Measurements from ENCODE around the gene CCNF.
"Not testable (repeated sequence)": the region's sequence is repeated elsewhere in the genome, so short reads cannot be mapped to it uniquely, and the experiment has no call there.

CCNF gene

DNA sequence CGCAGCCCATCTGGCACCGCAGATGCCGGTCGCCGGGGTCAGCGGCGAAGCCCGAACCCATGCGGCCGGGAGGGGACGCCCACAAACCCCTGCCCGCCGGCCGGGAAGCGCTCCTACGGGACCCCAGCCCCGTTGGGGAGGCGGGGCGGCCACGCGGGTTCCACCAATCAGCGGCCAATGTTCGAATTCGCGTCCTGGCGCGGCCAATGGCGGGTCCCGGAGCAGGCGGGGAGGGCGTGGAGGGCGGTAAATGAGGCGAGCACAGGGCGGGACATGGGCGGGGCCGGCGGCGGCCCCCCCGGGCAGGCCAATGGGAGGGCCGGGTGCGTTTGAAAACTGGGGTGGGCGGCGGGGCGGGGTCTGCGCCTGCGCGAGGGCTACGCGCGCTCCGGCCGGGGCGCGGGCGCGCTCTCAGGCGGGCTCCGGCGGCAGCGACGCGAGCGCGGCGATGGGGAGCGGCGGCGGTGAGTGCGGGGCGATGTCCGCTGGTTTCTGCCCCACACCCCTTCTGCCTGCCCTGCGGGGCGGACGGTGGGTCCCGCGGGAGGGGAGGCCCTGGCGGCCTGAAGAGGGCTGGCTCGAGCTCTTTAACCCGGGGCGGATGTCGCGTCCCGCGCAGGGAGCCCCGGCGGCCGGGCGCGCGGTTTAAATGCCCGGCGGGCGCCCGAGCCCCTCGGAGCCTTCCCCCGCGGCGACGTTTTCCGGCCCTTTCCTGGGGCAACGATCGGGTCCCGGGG lies at the start of gene CCNF:
TSS of gene CCNF (plus strand) at position 414 of the 737 bp plus-strand sequence. CDS start at position 449, 35 bp downstream.
- DNase-seq (ENCODE audit: low spot score), result peak; percentile 98

GRCh38 chr16:2383501-2383900 lies 45.7 kb upstream of the CCNF start:
- DNase-seq (ENCODE audit: low spot score), result no peak

DNA sequence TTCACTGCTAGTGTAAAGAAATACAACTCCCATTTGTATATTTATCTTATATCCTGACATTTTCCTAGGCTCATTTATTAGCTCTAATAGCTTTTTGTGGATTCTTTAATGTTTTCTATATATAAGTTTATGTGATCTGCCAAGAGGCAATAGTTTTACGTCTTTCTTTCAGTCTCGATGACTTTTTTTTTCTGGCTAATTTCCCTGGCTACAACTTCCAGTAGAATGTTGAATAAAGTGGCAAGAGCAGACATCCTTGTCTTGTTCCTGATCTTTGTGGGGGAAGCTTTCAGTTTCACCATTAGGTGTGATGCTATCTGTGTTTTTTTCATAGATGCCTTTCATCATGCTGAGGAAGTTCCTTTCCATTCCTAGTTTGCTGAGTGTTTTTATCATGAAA lies 44.8 kb upstream of the CCNF start:
- DNase-seq (ENCODE audit: low spot score), result no peak

GRCh38 chr16:2385190-2385836 lies 43.9 kb upstream of the CCNF start:
- no peak for DNase-seq (ENCODE audit: low spot score)

DNA sequence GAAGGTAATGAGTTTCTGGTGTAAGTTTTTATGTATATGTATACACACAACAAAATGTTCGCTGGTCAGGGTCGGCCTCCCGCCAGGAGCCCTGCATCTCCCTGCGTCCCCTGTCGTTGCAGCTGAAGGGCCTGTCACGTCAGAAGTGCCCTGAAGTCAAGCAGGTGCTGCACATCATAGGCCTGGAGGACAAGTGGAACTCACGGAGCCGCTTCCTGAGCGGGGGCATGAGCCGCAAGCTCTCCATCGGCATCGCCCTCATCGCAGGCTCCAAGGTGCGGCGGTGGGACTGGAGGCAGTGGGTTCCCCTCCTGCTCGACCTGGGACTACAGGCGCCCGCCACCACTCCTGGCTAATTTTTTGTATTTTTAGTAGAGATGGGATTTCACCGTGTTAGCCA lies 43.3 kb upstream of the CCNF start:
- DNase-seq (ENCODE audit: low spot score), result not testable (repeated sequence)

GRCh38 chr16:2386990-2387389 lies 42.3 kb upstream of the CCNF start:
- DNase-seq (ENCODE audit: low spot score), result no peak

- no peak for DNase-seq (ENCODE audit: low spot score)
Measured at GRCh38 chr16:2388139-2388874, 40.9 kb upstream of the CCNF start.

DNA sequence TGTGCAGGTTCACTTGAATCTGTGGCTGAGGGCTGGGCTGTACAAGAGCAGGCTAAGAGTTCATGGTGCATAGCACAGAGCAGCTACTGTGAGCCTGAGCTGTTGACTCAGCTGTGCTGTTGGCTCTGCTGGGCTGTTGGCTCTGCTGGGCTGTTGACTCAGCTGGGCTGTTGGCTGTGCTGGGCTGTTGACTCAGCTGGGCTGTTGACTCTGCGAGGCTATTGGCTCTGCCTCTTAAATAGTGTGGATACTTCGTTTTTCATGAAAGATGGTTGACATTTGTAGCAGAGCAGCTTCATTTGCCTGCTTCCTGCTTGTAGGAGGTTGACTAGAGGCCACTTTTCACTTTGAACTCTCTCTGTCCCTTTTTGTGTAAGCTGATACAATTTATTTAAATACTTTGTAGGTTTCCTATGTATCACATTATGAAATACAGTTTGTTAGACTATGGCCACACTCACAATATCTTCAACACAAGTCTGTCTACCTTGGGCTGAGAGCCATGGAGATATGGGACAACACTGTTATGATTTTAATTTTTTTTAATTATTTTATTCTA lies 40.3 kb upstream of the CCNF start:
- no peak for DNase-seq (ENCODE audit: low spot score)

- DNase-seq (ENCODE audit: low spot score), result no peak
Measured at GRCh38 chr16:2392025-2392424, 37.2 kb upstream of the CCNF start.

GRCh38 chr16:2398520-2398919 lies 30.7 kb upstream of the CCNF start:
- DNase-seq (ENCODE audit: low spot score), result no peak

DNA sequence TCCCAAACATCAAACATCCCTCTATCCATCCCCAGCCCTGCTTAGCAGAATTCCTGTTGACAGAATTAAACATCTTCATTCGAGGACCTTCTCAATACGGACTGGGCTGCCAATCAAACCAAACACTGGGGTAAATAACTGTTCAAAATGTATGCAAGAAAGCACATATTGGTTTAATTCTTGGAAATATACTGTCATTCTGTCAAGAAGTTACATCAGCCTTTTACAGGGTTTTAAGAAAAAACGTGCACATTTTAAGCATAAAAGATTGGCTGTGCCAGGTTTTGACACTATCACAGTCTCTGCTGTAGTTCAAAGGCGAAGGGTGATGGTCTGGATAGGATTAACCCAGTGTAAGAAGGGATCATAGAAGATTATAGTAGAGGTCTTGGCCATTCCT lies 25.1 kb upstream of the CCNF start:
- no peak for DNase-seq (ENCODE audit: low spot score)

DNA sequence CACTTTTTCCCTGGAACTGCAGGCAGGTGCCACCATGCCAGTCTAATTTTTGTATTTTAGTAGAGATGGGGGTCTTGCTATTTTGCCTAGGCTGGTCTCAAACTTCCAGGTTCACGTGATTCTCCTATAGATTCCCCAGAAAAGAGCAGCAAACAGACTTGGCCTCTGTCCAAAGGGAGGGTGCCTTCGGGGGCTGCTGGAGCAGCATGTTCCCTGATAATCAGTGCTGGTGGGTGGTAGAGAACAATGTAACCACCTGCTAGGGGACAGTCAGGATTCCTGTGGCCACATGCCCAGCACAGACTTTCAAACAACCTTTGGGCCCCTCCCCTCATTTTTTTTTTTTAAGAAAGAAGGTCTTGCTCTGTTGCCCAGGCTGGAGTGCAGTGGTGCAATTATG lies 14.2 kb upstream of the CCNF start:
- DNase-seq (ENCODE audit: low spot score), result no peak

DNA sequence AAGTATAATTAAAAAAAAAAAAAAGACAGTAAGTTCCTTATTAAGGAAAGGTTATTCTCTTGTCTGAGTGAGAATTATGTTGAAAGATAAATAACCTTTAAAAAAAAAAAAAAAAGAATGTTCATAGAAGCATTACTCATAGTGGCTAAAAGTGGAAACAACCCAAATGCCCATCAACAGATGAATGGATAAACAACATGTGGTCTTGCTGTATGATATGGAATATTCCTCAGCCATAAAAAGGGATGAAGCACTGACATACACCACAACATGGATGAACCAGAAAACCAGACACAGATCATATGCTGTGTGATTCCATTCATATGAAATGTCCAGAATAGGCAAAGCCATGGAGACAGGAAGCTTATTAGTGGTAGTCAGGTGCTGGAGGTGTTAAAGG lies 9.2 kb upstream of the CCNF start:
- DNase-seq (ENCODE audit: low spot score), result no peak

- no peak for DNase-seq (ENCODE audit: low spot score)
Measured at GRCh38 chr16:2422123-2422867, 7.0 kb upstream of the CCNF start.

DNA sequence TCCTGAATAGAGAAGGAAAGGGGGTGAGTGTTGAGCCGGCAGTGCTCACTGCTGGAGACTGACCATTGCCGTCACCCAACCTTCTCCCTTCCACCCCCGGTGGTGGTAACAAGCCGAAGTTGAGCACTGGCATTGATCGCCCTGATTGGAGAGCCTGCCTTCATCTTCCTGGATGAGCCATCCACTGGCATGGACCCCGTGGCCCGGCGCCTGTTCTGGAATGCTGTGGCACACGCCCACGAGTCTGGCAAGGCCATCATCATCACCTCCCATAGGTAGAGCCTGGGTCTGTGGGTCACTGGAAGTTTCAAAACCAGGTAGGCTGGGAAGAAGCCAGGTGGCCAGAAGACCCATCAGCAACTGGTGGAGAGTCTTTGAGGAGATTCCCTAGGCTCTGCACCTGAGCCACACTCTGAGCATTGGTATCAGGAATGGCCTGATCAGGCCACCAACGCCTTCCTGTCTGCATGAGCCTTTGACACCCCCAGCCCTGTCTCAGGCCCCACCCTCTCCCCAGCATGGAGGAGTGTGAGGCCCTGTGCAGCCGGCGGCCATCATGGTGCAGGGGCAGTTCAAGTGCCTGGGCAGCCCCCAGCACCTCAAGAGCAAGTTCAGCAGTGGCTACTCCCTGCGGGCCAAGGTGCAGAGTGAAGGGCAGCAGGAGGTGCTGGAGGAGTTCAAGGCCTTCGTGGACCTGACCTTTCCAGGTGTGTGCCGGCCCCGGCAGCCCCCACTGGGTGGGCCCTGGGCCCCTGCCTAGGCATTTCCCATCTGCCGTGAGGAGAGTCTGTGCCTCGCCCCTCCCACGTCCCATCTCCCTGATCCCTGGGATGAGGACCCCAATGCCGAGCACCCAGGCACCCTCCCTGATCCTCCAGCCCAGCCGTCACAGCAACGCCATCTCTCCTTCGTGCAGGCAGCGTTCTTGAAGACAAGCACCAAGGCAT lies 4.9 kb upstream of the CCNF start:
- DNase-seq (ENCODE audit: low spot score), result no peak

DNA sequence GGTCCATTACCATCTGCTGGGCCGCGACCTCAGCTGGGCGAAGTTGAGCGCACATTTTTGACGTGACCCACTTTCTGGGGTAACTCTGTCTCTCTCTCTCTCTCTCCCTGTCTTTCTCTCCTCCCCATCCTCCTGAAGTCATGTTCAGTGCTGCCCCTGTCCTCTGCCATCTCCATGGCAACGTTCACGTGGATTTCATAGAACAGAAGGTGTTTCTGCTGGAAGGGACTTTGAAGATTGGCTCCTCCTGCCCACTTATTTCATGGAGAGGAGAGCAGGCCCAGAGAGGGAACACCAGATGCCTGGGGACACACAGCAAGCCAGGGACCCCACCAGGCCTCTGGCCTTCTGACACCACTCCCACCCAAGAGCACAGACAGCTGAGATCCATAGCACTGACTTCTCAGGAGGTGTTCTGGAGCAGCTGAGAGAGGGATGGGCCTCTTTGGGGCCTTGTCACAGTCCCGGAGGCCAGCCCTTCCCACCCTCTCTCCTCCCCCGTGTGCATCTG lies 4.2 kb upstream of the CCNF start:
- DNase-seq (ENCODE audit: low spot score), result no peak

GRCh38 chr16:2425825-2426430 lies 3.3 kb upstream of the CCNF start:
- no peak for DNase-seq (ENCODE audit: low spot score)

- no peak for DNase-seq (ENCODE audit: low spot score)
Measured at GRCh38 chr16:2426941-2427361, 2.3 kb upstream of the CCNF start.

- no peak for DNase-seq (ENCODE audit: low spot score)
Measured at GRCh38 chr16:2427526-2427925, 1.7 kb upstream of the CCNF start.

- DNase-seq (ENCODE audit: low spot score), result no peak
Measured at GRCh38 chr16:2428051-2428783, 1.0 kb upstream of the CCNF start.

Measured in CD4-positive, alpha-beta T cell treated with Interleukin-2 at 100 ng/mL for 4 hours (primary cell).